Activated naive CD4-positive, alpha-beta T cell treated with anti-CD3 and anti-CD28 coated beads, Interleukin-2, amount 50 U/mL, for 24 hours (primary cell): ENCODE results near the gene RNU1-3.
"Not testable (repeated sequence)": the region's sequence is repeated elsewhere in the genome, so short reads cannot be mapped to it uniquely, and the experiment has no call there.

ENCODE experiments used
- H3K27ac Mint-ChIP-seq: one replicate; pipeline ENCODE4 v1.8.0; 2021; ENCODE audit warnings: mild to moderate bottlenecking, mixed read lengths
- H3K27me3 Mint-ChIP-seq: one replicate; pipeline ENCODE4 v1.8.0; 2021; ENCODE audit warnings: mixed read lengths
- H3K36me3 Mint-ChIP-seq: one replicate; pipeline ENCODE4 v1.8.0; 2021; ENCODE audit warnings: mixed read lengths
- H3K4me1 Mint-ChIP-seq: one replicate; pipeline ENCODE4 v1.8.0; 2021; ENCODE audit warnings: mixed read lengths
- H3K4me3 Mint-ChIP-seq: one replicate; pipeline ENCODE4 v1.8.0; 2021; ENCODE audit warnings: mild to moderate bottlenecking, mixed read lengths
- H3K9me3 Mint-ChIP-seq: one replicate; pipeline ENCODE4 v1.8.0; 2021; ENCODE audit warnings: mixed read lengths

RNU1-3 gene

DNA sequence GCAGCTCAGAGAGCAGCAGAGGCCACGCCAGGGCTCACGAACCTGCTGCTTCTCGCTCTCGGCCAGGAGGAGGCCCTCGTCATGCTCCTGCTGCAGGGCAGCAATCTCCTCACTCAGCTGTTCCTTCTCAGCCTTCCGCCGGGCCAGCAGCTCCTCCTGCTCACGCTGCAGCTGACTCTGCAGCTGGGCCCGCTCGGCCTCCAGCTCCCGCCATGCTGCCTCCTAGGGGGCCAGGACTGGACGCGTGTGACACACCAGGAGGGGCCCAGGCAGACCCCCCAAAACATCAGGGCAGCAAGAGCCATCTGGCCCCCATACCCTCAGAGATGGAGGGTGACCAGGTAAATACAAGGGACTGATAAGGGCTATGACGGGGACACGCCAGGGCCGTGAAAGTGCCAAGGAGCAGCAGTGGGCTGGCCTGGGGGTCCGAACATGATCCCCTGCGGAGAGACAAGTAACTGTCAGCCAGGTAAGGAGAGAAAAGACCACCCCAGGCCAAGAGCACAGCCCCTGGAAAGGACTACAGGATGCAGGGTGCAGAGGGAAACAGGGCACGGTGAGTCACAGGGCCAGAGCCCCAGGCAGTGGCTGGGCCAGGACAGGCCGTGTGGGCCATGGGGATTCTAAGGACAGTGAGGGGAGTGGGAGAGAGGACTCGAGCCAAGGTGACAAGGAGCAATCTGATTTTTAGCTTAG is 46.8 kb downstream of the RNU1-3 start:
- not testable (repeated sequence) for H3K36me3 Mint-ChIP-seq, H3K27ac Mint-ChIP-seq, H3K9me3 Mint-ChIP-seq, H3K4me3 Mint-ChIP-seq, H3K27me3 Mint-ChIP-seq, H3K4me1 Mint-ChIP-seq

- Mint-ChIP-seq H3K4me1 (no peaks in the 10 kb centered on the region), H3K27ac (no peak overlapping the region), H3K27me3 (no peaks in the 10 kb centered on the region), H3K36me3 (no peaks in the 10 kb centered on the region), H3K9me3 (no peaks in the 10 kb centered on the region), H3K4me3 (no peak overlapping the region)
Observed at GRCh38 chr1:16618719-16619118, 48.0 kb downstream of the RNU1-3 start.

- Mint-ChIP-seq H3K27ac (no peak overlapping the region), H3K4me3 (no peak overlapping the region), H3K27me3 (no peaks in the 10 kb centered on the region), H3K9me3 (no peaks in the 10 kb centered on the region), H3K4me1 (no peaks in the 10 kb centered on the region), H3K36me3 (no peaks in the 10 kb centered on the region)
Observed at GRCh38 chr1:16617778-16618580, 48.8 kb downstream of the RNU1-3 start.

GRCh38 chr1:16617114-16617631 is 49.6 kb downstream of the RNU1-3 start:
- Mint-ChIP-seq H3K4me3 (no peak overlapping the region), H3K36me3 (no peaks in the 10 kb centered on the region), H3K27me3 (no peaks in the 10 kb centered on the region), H3K4me1 (no peaks in the 10 kb centered on the region), H3K27ac (no peak overlapping the region), H3K9me3 (no peaks in the 10 kb centered on the region)
